Skin of body (tissue), 2 donors: ENCODE data around the gene SSB. TPM values are rescaled to one million over a fixed set of nuclear protein-coding genes. Genes with fewer than 3 reads are reported as not detected.
"Not testable (repeated sequence)": the region's sequence is repeated elsewhere in the genome, so short reads cannot be mapped to it uniquely, and the experiment has no call there.

Experiments
- DNase-seq: peaks from one replicate; lab custom pipeline; 2025; lab: John Stamatoyannopoulos, UW
- total RNA-seq: library from RNA; depleted of rRNA; stranded (reverse); fragments of >200 nt; gene quantifications from one replicate; pipeline ENCODE4 v1.2.3, GENCODE V29; 2014

The SSB gene
- total RNA-seq, 1 donor from 2014 or later, result 81.2 TPM

- DNase-seq, result peak; percentile 30
Measured at GRCh38 chr2:169828141-169828811, 29.6 kb downstream of the SSB start.

- DNase-seq, result no peak
Measured at GRCh38 chr2:169834401-169834800, 35.7 kb downstream of the SSB start.

DNA sequence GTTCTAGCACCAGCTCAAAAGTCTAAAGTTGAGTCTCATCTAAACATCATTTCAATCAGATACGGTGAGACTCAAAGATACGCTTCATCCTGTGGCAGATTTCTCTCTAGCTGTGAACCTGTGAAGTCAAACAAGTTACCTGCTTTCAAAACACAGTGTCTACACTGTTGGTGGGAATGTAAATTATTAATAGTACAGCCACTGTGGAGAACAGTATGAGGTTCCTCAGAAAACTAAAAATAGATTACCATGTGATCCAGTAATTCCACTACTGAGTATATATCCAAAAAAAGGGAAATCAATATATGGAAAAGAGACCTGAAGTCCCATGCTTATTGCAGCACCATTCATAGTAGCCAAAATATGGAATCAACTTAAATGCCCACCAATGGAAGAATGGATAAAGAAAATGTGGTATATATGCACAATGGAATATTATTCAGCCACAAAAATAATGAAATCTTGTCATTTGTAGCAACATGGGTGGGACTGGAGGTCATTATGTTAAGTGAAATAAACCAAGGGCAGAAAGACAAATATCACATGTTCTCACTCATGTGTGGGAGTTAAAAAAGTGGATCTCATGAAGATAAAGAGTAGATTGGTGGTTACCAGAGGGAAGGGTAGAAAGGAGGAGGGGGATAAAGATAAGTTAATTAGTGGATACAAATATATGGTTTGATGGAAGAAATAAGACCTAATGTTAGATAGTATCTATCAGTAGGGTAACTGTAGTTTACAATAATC, 40.2 kb downstream of the SSB start:
- no peak for DNase-seq

- DNase-seq, result no peak
Measured at GRCh38 chr2:169839954-169840746, 41.5 kb downstream of the SSB start.

- DNase-seq, result no peak
Measured at GRCh38 chr2:169840747-169841142, 42.1 kb downstream of the SSB start.

DNA sequence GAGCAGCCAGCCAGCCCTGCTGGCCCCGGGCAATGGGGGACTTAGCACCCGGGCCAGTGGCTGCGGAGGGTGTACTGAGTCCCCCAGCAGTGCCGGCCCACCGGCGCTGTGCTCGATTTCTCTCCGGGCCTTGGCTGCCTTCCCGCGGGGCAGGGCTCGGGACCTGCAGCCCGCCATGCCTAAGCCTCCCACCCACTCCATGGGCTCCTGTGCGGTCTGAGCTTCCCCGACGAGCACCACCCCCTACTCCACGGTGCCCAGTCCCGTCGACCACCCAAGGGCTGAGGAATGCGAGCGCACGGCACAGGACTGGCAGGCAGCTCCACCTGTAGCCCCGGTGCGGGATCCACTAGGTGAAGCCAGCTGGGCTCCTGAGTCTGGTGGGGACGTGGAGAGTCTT, 43.0 kb downstream of the SSB start:
- not testable (repeated sequence) for DNase-seq

- DNase-seq, result no peak
Measured at GRCh38 chr2:169845016-169845415, 46.3 kb downstream of the SSB start.

DNA sequence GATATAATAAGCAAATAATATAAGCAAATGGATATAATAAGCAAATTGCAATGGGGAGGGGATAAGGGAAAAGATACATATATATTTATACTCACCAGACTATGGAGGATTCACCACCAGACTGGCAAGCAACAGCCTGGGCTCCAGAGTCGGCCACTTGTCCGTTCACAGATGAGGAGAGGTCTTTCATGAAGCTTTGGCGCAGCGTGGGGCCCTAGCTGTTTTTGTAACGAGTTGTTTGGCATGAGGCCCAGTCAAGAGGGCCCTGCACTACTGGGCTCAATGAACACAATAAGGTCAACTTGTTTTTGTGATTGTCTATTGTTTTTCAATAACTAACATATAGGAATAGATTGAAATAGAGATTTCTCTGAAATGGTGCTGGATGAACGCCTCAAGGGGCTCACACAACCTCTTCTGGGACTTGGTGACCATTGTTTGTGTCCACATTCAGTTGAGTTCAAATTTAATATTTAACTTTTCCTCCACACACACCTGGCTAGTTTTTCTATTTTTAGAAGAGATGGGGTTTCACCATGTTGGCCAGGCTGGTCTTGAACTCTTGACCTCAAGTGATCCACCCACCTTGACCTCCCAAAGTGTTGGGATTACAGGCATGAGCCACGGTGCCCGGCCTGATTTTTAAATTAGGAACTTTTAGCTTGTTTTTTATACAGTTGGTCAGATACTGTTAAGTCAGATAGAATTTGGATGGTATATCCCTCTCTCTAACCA, 50.5 kb downstream of the SSB start:
- DNase-seq, result not testable (repeated sequence)

- no peak for DNase-seq
Measured at GRCh38 chr2:169849710-169850109, 51.0 kb downstream of the SSB start.

DNA sequence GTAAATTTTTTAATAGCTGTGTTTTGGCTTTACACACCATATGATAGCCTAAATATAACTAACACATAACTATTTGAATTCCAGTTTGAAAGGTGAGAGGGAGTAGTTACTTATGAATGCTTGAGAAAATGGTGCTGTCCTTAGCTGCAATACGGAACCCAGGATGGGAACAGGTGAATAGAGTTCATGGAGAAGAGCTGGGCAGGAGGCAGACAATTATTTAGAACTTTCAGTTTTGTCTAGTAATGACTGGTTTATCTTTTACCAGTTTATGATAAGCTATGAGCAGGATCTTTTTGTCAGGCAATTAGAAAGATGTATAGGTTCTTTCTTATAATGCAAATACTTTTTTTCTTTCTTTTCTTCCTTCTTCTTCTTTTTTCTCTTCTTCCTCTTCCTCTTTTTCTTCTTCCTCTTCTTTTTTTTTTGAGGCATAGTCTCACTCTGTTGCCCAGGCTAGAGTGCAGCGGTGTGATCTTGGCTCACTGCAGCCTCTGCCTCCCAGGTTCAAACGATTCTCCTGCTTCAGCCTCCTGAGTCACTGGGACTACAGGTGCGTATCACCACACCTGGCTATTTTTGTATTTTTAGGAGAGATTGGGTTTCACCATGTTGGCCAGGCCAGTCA, 54.5 kb downstream of the SSB start:
- no peak for DNase-seq

DNA sequence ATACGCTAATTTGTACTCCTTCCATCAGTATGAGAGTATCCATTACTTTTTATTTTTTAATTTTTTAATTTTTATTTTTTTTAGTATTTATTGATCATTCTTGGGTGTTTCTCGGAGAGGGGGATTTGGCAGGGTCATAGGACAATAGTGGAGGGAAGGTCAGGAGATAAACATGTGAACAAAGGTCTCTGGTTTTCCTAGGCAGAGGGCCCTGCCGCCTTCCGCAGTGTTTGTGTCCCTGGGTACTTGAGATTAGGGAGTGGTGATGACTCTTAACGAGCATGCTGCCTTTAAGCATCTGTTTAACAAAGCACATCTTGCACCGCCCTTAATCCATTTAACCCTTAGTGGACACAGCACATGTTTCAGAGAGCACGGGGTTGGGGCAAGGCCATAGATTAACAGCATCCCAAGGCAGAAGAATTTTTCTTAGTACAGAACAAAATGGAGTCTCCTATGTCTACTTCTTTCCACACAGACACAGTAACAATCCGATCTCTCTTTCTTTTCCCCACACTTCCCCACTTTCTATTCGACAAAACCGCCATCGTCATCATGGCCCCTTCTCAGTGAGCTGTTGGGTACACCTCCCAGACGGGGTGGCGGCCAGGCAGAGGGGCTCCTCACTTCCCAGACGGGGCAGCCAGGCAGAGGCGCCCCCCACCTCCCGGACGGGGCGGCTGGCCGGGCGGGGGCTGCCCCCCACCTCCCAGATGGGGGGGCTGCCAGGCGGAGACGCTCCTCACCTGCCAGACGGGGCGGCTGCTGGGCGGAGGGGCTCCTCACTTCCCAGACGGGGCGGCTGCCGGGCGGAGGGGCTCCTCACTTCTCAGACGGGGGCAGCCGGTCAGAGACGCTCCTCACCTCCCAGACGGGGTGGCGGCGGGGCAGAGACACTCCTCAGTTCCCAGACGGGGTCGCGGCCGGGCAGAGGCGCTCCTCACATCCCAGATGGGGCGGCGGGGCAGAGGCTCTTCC, 56.9 kb downstream of the SSB start:
- not testable (repeated sequence) for DNase-seq

- no peak for DNase-seq
Measured at GRCh38 chr2:169859423-169859822, 60.8 kb downstream of the SSB start.

DNA sequence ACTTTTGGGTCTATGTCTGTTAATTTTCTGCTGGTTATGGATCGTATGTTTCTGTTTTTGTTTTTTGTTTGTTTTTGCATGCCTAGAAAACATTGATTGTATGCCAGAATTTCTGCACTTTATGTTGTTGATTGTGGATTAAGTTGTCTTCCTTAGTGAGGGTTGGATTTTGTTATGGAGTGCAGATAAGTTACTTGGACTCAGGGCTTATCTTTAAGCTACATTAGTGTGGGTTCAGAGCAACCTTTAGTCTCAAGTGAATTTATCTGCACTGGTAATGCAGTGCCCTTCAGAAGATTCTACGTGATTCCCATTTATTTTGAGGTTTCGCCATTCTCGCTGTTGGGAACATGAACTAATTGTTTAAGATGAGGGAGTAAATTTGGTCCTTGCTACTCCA, 61.5 kb downstream of the SSB start:
- no peak for DNase-seq

Other genes with a start within 250 kb of the SSB start
- gene FASTKD1, start 225.0 kb upstream of the SSB start, total RNA-seq, result 29.5 TPM
- gene PPIG, start 214.5 kb upstream of the SSB start, total RNA-seq, result 44.2 TPM
- gene CFAP210, start 104.5 kb upstream of the SSB start, total RNA-seq, result 0.30 TPM
- 5.9 TPM for gene PHOSPHO2, start 104.4 kb upstream of the SSB start, total RNA-seq
- gene KLHL23, start 65.0 kb upstream of the SSB start, total RNA-seq, result 24.2 TPM
- gene METTL5, start 26.0 kb downstream of the SSB start, total RNA-seq, result 34.1 TPM
- 93.8 TPM for gene UBR3, start 28.6 kb downstream of the SSB start, total RNA-seq